Left lobe of liver (tissue), 2 donors: ENCODE data around the gene GPSM3. TPM values are rescaled to one million over a fixed set of nuclear protein-coding genes. Genes with fewer than 3 reads are reported as not detected.
"Not testable (repeated sequence)": the region's sequence is repeated elsewhere in the genome, so short reads cannot be mapped to it uniquely, and the experiment has no call there.

Experiments used
- ATAC-seq: fragments of 200-7000 bp; cut with Tn5 transposase; one replicate; pipeline ENCODE4 v1.9.1; 2020; ENCODE audit warnings: mild to moderate bottlenecking, moderate library complexity
- DNase-seq: peaks from one replicate; pipeline ENCODE4 v3.0.0-alpha.2; 2020; ENCODE audit warnings: low spot score
- total RNA-seq: library from RNA; stranded (reverse); gene quantifications from one replicate; pipeline ENCODE4 v1.2.1, GENCODE V29; 2021
- donor health status: DM: no; HTN: no; CAD: no; lungs with moderate emphysema.
- donor health status: DM: no; HTN: yes; CAD: no.

Gene GPSM3, protein sequence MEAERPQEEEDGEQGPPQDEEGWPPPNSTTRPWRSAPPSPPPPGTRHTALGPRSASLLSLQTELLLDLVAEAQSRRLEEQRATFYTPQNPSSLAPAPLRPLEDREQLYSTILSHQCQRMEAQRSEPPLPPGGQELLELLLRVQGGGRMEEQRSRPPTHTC
- 5.1 TPM for total RNA-seq

DNA sequence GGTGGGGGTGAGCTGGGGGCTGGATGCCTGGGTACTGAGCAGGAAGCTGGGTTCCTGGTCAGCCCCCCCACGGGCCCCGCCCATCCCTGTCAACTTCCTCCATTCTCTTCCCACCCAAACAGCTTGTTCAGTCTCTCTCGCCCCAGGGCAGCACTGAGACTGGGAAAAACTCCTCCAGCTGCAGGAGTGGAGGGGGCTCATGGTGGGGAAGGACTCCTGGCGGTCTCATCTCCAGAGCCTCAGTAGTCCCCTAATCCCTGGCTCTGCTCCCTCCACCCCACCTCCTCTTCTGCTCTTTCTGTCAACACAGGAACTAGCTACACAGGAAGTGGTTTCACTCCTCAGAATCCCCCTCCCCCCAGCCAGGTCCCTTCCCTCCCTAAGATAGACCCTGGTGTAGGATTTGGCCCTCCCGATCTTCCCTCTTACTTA is at the start of gene GPSM3:
Gene GPSM3, minus strand, starts transcription at position 36 of the 432 bp plus-strand sequence. CDS start 130 bp downstream, outside the sequence.
- no peak for ATAC-seq
- DNase-seq, result peak; percentile 63

DNA sequence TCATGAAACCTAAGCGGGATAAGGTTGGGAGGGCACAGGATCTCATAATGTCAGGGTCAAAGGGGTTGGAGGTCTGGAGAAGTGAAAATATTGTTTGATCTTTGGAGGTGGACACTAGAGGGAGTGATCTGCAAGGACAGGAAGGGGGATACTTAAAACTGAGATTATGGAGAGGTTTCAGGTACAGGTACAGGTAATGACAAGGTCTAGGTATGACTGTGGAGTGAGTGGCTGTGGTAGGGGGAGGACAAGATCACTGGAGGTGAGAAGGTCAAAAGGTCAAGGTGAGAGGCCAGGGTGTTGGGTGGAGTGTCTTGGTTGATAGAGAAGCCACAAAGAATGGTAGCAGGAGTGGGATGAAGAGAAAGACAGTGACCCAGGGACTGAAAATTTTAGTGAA is 48.2 kb upstream of the GPSM3 start:
- DNase-seq, result no peak

DNA sequence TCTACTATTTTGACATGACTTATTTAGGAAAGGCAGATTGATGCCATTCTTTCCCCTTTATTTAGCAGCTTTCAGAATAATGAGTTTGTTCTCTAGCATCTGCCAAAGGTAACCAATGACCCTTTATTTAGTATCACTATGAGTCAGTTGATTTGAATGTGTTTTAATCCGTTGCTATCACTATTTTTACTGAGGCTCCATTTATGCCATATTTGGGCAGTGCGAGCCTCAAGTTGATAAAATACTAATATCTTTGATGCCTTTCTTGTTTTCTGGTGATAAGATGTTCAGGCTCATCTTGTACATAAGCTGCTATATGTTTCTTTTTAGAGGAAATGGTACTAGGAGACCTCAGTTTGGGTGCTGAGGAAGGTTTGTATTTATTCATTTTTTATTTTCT is 47.0 kb upstream of the GPSM3 start:
- DNase-seq (no peak), ATAC-seq (no peak)

More for the DNA sequence above, 48.2 kb upstream of the GPSM3 start:
- no peak for ATAC-seq

DNA sequence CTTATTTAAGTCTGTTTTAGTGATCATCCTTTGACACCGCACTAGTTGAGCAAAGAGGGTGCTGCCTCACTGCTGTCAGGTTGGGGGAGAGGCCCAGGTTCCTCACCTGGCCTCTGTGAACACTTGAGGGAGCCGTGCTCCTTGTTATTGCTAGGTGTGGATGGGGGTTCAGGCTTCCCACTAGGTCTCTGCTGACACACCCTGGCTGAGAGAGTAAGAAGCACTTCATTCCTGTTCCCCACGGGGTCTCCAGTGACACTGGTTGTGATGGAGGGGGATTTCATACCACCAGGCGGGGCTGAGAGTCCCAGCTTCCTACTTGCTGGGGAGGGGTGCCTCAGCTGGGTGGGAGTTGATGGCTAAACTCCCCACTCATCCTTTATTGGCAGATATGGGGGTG is 42.5 kb upstream of the GPSM3 start:
- ATAC-seq (no peak), DNase-seq (no peak)

DNA sequence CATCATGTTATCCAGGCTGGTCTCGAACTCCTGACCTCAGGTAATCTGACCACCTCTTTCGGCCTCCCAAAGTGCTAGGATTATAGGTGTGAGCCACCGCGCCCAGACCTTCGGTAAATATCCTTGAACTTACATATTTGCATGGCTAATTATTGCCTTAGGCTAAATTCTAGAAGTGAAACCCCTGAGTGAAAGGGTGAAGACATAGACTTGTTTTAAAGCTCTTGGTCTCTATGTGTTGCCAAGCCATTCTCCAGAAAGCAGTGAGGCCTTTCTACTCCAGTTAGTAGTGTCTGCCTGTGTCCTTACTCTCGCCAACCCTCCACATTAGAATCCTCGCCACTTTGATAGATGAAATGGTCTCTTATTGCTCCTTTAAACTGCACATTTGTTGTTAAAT is 34.0 kb upstream of the GPSM3 start:
- ATAC-seq (no peak), DNase-seq (no peak)

DNA sequence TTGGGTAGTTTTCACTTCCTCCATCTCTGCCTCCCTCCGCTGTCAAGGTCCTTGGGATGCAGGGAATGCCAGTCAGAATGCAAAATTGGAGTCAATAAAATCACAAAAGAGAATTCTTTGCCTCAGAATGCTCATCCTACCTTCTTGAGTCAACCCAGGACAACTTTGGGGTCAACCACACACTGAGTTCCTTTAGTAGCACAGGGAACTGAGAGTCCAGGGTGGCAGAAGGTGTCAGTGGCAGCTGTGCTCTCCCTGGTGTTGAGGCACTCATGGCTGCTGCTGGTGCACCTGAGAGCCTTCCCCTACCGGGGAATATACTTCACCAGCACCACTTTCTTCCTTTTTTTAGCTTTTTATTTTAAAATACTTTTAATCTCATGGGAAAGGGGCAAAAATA is 32.3 kb upstream of the GPSM3 start:
- no peak for ATAC-seq

DNA sequence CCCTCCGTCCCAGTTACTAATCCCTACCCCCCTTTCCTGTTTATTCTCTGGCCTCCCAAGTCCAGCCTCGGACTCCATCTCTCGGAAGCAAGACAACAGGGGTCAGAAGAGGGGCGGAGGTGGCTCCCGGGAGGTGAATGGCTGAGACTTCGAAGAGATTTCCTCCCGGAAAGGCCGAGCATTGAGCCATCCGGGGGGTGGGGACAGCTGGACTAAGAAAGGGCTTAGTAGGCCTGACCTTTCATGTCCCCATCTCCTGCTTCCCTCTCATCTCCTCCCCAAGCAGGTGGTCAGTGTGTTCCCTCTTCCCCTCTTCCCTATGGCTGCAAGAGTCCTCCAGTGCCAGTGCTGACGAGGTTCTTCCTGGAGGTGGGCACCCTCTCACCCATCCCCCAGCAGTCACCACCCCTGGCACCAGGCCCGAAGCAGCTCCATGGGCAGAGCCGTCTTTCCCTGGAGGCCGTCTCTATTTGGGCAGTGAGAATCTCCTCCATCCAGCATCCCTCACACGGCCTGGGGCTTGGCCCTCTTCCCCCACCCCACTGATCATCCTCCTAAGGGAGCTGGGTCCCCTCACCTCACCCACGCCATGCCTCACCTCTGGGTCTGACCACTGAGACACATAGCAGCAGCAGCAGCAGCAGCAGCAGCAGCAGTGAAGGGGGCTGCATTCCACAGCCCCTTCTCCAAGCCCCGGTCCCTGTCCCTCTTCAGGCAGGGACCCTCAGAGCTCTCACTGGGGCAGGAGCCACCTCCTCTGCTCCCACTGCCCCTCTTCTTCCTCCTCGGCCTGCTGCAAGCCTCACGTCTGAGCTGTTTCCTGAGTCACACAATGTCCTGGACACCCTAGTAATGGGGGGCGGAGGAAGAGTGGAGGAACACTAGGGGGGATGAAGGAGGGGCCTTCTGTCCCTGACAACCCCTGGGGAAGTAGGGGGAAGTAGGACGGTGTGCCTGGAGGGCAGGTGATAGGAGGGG is 31.1 kb upstream of the GPSM3 start, which contains the start of gene NOTCH4:
Gene NOTCH4, minus strand, starts transcription at position 810 of the 978 bp plus-strand sequence. Its CDS starts 139 bp downstream, at position 671.
- peak; percentile 67 for ATAC-seq

More for the DNA sequence above, 32.3 kb upstream of the GPSM3 start:
- DNase-seq, result no peak

DNA sequence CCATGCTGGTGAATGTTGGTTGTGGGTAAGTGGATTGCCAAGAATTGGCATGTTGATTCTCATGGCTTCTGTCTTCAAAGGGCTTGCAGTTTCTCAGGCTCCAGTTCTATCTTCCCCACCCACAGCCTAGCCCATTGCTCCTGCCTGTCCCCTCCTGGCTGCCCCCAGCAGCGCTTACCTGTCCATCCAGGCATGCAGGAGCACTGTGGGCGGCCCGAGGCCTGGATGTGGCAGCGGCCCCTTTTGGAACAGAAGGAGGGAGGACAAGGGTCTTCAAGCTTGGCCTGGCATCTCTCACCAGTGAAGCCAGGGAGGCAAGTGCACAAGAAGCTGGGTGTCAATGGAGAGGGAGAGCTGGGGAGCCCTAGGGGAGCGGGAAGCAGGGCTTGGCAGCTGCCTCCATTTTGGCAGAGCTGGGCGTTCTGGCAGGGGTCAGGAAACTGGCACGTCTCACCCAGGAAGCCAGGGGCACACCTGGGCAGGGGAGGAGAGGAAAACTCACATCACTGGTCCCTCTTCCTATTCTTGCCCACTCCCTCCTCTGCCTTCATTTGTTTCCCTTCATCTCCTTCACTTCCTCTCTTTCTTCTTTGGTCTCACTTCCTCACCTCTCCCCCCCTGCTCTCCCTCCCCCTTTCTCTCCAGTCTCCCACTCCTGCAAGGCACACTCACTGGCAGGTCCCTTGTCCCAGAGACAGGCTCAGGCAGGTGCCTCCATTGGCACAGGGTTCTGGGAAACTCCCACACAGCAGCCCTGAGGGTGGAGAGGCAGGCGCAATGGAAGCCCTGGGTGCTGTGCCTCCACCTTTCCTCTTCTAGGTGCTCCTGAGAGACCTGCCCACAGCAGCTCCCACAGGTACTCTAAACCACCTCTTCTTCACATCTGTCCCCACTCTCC is 30.1 kb upstream of the GPSM3 start:
- ATAC-seq (no peak), DNase-seq (no peak)

More for the DNA sequence above, 31.1 kb upstream of the GPSM3 start, which contains the start of gene NOTCH4:
- no peak for DNase-seq

DNA sequence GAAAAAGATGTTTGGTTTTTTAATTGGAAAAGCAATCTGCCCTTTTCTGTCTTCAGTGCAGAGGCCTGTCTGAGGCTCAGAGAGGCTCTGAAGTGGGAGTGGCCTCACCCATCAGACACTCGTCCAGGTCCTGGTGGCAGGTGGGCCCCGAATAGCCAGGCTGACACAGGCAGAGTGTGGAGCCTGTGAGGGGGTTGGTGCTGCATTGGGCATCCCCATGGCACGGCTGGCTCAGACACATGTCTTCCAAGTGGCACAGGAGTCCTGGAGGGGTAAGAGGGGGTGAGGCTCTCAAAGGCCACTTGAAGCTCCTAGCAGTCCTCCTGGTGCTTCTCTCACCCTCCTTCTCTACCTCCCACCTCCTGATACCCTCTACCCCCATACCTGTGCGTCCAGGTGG is 27.6 kb upstream of the GPSM3 start:
- ATAC-seq (no peak), DNase-seq (no peak)

DNA sequence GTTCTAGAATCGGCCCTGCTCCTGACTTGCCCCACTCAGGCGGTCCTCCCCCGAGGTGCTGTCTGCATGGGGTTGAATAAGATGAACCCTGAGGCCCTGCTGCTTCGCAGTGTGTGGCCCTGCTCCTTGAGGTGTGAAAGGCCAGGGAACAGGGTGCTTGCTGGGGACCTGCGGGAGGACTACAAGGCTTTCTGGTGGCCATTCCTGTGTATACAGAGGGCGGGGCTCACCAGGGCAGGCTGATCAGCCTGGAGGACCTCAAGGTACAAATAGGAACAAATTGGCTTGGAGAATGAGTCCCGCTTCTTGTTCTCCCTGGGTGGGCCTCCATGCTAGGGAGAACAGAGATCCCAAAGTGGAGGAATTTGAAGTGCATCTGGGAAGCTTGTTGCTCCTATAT is 25.7 kb upstream of the GPSM3 start:
- no peak for ATAC-seq
- no peak for DNase-seq

DNA sequence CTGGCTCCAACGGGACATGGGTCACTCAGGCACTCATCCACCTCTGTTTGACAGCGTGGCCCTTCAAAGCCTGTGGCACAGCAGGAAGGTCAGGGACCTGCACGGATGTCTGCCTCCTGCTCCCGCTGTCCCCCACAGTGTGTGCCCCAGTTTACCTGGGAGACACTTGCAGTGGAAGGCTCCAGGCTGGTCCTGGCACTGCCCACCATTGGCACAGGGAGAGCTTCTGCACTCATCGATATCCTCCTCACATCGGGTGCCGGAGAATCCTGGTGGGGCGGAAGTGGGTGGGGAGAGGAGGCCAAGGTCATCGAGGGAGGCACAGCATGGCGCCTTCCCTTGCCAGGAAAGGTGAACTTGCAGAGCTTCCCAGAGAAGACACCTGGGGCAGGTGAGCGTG is 24.6 kb upstream of the GPSM3 start:
- no peak for DNase-seq
- no peak for ATAC-seq

DNA sequence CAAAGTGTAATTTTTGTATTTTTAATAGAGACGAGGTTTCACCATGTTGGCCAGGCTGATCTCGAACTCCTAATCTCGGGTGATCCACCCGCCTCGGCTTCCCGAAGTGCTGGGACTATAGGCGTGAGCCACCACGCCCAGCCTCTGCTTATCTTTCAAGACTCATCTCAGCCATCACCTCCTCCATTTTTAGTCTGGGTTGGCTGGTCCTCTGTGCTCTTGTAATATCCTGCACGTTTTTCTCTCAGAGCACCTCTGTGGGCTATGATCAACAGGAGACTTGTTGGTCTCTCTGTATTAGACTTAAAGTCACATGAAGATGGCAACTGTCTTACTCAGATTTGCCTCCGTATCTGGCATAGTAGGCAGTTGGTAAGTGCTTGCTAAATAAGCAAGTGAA is 23.8 kb upstream of the GPSM3 start:
- ATAC-seq (no peak), DNase-seq (no peak)

DNA sequence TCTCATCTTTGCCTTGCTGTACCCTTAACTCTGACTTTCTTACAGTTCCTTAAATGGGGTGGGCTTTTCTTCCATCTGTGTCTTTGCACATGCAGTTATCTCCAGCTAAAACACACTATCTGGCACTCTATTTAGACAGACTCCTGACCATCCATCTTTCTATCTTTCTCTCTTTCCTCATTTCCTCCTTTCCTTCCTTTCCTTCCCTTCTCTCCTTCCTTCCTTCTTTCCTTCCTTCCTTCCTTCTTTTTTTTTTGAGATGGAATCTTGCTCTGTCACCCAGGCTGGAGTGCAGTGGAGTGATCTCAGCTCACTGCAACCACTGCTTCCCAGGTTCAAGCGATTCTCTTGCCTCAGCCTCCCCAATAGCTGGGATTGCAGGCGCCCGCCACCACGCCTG is 23.2 kb upstream of the GPSM3 start:
- ATAC-seq (no peak), DNase-seq (no peak)

DNA sequence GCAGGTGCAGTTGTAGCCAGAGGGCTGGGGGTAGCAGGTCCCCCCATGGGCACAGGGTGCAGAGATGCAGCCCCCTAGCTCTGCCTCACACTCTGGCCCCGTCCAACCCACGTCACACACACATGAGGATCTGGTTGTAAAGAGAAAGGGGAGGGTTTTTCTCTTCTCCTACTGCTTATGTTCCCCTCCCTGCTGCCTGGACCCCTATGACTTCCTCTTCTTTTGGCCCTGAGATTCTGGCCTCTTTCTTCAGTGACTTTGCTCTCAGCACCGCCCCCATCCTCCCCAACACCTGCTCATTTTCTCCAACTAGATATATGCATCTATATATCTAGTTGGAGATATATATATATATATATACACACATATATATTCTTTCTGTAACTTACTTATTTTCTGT is 21.7 kb upstream of the GPSM3 start:
- DNase-seq (no peak), ATAC-seq (no peak)

DNA sequence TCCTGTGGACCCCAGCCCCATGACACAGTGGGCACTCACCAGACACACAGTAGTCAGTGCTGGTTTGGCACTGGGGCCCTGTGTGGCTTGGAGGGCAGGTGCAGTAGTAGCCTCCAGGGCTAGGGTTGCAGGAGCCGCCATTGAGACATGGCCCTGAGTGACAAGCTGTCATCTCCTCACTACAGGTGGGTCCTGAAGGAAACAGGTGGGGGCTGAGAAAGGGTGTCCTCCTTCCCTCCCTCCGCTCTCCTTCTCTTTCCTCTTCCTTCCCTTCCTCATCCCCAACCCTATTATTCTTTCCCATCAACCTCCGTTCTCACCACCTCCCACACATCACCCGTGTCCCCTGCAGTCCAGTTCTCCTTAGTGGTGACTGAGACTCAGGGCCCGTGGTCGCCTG is 21.2 kb upstream of the GPSM3 start:
- ATAC-seq, result no peak

DNA sequence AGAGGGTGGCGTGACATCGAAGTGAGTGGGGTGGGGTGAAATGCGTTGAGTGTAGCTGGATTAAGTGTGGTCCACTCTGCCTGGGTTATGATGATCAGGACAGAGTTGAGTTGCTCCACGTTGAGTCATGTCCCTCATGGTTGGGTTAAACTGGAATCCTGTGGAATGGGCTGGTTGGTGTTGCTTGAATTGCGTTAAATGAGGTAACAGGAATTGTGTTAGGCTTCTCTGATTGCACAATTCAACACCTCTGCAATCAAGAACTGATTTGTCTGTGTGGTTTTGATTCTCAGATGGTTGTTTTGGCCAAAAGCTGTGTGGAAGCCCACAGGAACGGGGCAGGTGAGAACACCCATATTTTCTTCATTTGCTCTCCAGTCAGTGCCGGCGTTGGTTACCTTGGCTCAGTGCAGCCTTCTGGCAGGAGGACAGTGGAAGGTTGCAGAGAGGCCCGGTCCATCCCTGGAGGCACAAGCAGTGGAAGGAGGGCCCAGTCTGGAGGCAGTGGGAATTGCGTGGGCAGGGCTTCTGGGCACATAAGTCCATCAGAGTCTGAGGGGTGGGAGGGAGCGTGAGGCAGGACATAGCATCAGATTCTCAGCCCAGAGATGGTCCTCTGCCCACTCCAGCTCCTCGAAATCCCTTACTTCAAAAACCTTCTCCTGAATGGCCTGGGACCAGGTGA is 19.8 kb upstream of the GPSM3 start:
- DNase-seq (no peak), ATAC-seq (no peak)

More for the DNA sequence above, 21.2 kb upstream of the GPSM3 start:
- DNase-seq, result no peak

DNA sequence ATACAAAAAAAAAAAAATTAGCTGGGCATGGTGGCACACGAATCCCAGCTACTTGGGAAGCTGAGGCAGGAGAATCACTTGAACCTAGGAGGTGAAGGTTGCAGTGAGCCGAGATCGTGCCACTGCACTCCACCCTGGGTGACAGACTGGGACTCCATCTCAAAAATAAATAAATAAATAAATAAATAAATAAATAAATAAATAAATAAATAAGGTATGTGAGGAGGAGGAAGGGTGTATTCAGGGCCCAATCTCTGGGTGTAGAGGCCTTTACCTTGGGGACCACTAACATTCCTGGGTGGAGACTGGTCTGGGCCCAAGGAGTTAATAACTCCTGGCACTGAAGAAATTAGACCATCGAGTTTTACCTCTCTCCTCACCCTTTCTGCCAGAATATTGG is 19.0 kb upstream of the GPSM3 start:
- ATAC-seq, DNase-seq: not testable (repeated sequence)

DNA sequence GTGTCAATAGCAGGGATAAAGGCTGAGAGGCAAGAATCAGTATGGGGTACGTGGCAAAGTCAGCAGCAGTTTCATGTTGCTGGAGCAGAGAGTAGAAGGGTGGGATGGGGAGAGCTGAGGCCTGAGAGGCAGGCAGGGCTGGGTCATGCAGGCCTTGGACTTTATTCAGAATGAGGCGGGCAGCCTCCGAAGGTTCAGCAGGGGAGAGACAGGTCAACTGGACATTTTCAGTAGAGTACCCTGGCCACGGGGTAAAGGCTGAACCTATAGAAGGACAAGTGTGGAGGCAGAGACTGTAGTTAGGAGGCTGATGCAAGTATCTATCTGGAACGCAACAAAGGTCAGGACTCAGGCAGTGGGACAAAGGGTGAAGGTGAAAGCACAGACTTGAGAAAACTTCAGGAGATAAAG is 17.8 kb upstream of the GPSM3 start:
- ATAC-seq (no peak), DNase-seq (no peak)

DNA sequence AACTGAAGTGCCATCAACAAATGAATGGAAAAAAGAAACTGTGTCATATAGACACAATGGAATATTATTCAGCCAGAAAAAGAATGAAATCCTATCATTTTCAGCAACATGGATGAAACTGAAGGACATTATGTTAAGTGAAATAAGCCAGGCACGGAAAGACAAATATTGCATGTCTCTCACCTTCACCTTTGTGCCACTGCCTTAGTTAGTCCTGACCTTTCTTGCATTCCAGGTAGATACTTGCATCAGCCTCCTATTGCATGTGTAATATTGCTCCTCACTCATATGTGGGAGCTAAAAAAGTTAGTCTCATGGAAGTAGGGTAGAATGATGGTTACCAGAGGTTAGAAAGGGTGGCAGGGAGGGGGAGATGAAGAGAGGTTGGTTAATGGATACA is 16.6 kb upstream of the GPSM3 start:
- no peak for DNase-seq
- no peak for ATAC-seq

DNA sequence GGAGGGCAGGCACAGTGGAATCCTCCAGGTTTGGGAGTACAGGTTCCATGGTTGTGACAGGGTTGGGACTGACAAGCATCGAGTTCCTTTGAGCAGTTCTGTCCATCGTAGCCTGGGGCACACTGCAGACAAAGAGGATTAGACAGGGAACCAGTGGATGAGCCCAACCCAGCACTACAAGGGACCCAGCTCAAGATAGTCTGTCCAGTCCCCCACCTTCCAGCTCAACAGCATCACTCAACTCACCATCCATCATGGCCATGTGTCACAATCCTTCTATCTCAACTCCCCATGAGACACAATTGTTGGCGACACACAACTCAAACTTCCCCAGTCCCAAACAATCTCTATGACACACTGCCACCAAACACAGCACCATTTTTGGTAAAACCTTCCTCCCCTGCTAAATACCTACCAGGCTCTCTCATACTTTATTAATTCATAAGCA is 11.8 kb upstream of the GPSM3 start:
- no peak for DNase-seq
- ATAC-seq, result no peak
